ENCODE results near the gene PNPO.

GRCh38 chr17:47942096-47942510 is 732 bp downstream of the PNPO start:
- TF ChIP-seq CTCF (IDR thresholded peaks at IDR 0.05; ENCODE audit: control extremely low read depth in 1 of 3, insufficient read depth in 1 of 3, low read depth in 1 of 3, low read length in 3 of 3) (no peak), POLR2A (IDR thresholded peaks at IDR 0.05; ENCODE audit: control extremely low read depth in 1 of 2, low read depth in 2 of 2, low read length in 2 of 2) (no peak), EP300 (IDR thresholded peaks at IDR 0.05; ENCODE audit: borderline replicate concordance in 1 of 2, low read depth in 2 of 2, low read length in 2 of 2) (no peak), JUND (IDR thresholded peaks at IDR 0.05; ENCODE audit: low read length) (no peak), BCL11A (IDR thresholded peaks at IDR 0.05; ENCODE audit: low read depth in 2 of 2, low read length in 2 of 2) (no peak), SP1 (IDR thresholded peaks at IDR 0.05; ENCODE audit: low read depth, low read length) (no peak), SRF (IDR thresholded peaks at IDR 0.05; ENCODE audit: low read depth, low read length) (no peak), ASH2L (IDR thresholded peaks at IDR 0.05; ENCODE audit: low read length) (no peak), E2F6 (IDR thresholded peaks at IDR 0.05) (no peak), RBBP5 (IDR thresholded peaks at IDR 0.05; ENCODE audit: borderline replicate concordance, low read depth, low read length) (no peak)

Data from H1 (cell line).